Calu3 (cell line): Measurements from ENCODE around the gene SLC16A14. TPM values are rescaled to one million over a fixed set of nuclear protein-coding genes. Genes with fewer than 3 reads are reported as not detected.
"Not testable (repeated sequence)": the region's sequence is repeated elsewhere in the genome, so short reads cannot be mapped to it uniquely, and the experiment has no call there.

Experiments used
- Bru-seq: library from RNA; stranded (reverse); fragments of 400-500 nt; gene quantifications from one replicate; lab custom pipeline; 2021; lab: Mats Ljungman, UMichigan
- BruChase-seq, 2 experiments: library from RNA; stranded (reverse); fragments of 400-500 nt; gene quantifications; one replicate each; lab custom pipeline; 2021; lab: Mats Ljungman, UMichigan
- BruUV-seq: library from RNA; stranded (reverse); fragments of 400-500 nt; replicated peaks from 2 replicates; lab custom pipeline; 2021; lab: Mats Ljungman, UMichigan
- CTCF ChIA-PET: fragments of 300-600 bp; sonication (Branson Sonifier 250); formaldehyde crosslinking; loops from one replicate; lab custom pipeline; 2022; ENCODE audit warnings: antibody characterized with exemption; lab: Charles Lee
- DNase-seq: peaks from one replicate; pipeline ENCODE4 v3.0.0; 2022
- H3K27ac Mint-ChIP-seq: one replicate; pipeline ENCODE4 v1.8.0; 2022; ENCODE audit warnings: mixed read lengths; ENCODE audit not compliant: unreplicated experiment
- H3K27me3 Mint-ChIP-seq: one replicate; pipeline ENCODE4 v1.8.0; 2022; ENCODE audit warnings: mixed read lengths; ENCODE audit not compliant: unreplicated experiment
- H3K36me3 Mint-ChIP-seq: one replicate; pipeline ENCODE4 v1.8.0; 2022; ENCODE audit warnings: mild to moderate bottlenecking, moderate library complexity, mixed read lengths; ENCODE audit not compliant: insufficient read depth, unreplicated experiment
- H3K4me1 Mint-ChIP-seq: one replicate; pipeline ENCODE4 v1.8.0; 2022; ENCODE audit warnings: mild to moderate bottlenecking, low read depth, mixed read lengths; ENCODE audit not compliant: unreplicated experiment
- H3K4me3 Mint-ChIP-seq: one replicate; pipeline ENCODE4 v1.8.0; 2022; ENCODE audit warnings: mild to moderate bottlenecking, low read depth, moderate library complexity, mixed read lengths; ENCODE audit not compliant: unreplicated experiment
- H3K9me3 Mint-ChIP-seq: one replicate; pipeline ENCODE4 v1.8.0; 2022; ENCODE audit warnings: low read depth, mixed read lengths; ENCODE audit not compliant: unreplicated experiment
- intact Hi-C: fragments of 100-400 bp; cut with micrococcal nuclease; formaldehyde crosslinking; loops from one replicate; pipeline ENCODE4 v1.10.0; 2022; ENCODE audit not compliant: unreplicated experiment
- long read RNA-seq: library from polyadenylated mRNA; stranded (forward); transcript quantifications from one replicate; pipeline ENCODE4 v2.0.0, GENCODE V29; 2022
- total RNA-seq: library from RNA; stranded (reverse); gene quantifications from 2 replicates; pipeline ENCODE4 v1.2.3, GENCODE V29; 2022
- TF ChIP-seq, protein P1 (sequence below): fragments of 200-600 bp; IDR thresholded peaks from one replicate; pipeline ENCODE4 v1.8.0; 2022; ENCODE audit warnings: antibody characterized with exemption; ENCODE audit not compliant: unreplicated experiment

SLC16A14 gene, protein sequence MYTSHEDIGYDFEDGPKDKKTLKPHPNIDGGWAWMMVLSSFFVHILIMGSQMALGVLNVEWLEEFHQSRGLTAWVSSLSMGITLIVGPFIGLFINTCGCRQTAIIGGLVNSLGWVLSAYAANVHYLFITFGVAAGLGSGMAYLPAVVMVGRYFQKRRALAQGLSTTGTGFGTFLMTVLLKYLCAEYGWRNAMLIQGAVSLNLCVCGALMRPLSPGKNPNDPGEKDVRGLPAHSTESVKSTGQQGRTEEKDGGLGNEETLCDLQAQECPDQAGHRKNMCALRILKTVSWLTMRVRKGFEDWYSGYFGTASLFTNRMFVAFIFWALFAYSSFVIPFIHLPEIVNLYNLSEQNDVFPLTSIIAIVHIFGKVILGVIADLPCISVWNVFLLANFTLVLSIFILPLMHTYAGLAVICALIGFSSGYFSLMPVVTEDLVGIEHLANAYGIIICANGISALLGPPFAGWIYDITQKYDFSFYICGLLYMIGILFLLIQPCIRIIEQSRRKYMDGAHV
- total RNA-seq (3.7 and 5.5 TPM in 2 replicates), Bru-seq, nascent RNA (percentile 44 among the genes with signal in this experiment), BruChase-seq, experiment 1, labeled RNA remaining after a 6-hour chase (percentile 40 among the genes with signal in this experiment), BruChase-seq, experiment 2, labeled RNA remaining after a 2-hour chase (percentile 47 among the genes with signal in this experiment)
- long read RNA-seq, full-length matches to known transcripts: 3 of 4 reads
- long read RNA-seq, partial matches to known transcripts: 0 of 4 reads
- long read RNA-seq, other reads (novel, unspliced or antisense): 1 of 4 reads

DNA sequence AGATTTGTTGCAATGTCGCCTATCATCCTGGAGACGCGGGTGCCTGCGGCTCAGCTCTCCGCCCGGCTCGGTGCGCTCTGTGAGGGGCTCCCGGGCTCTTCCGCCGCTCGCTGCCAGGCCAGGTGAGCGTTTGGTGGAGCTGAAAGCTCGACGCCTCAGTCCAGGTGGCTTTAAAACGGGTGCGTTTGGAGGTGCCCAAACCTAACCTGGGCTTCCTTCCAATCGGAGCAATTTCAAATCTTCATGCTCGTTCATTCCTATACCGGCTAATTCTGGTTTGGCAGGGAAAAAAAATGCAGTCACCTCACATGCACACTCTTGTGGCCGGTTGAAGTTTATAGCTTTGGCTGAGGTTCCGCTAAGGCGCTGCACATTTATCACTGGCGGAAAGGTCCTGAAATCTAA lies at the start of gene SLC16A14:
Gene SLC16A14, minus strand, starts transcription at position 274 of the 405 bp plus-strand sequence. CDS start 9,572 bp downstream, outside the sequence.
- CTCF ChIA-PET: interaction anchor here (1.0 to 3.0 kb wide), 7 partner anchors 9 to 92 kb away, joined by 3 to 33 read pairs (median 5); no protein-coding TSS in a partner anchor
- H3K27me3 Mint-ChIP-seq: no peaks in the 10 kb centered on the region
- no TSS peak for BruUV-seq
- H3K9me3 Mint-ChIP-seq: peaks cover 2% of the 10 kb centered on the region
- H3K4me3 Mint-ChIP-seq: peak within 1 kb of the TSS; percentile 71
- peaks cover 17% of the 10 kb centered on the region for H3K4me1 Mint-ChIP-seq
- H3K27ac Mint-ChIP-seq: peak within 1 kb of the TSS; percentile 26
- intact Hi-C loops: loop anchor here (10.0 kb wide), 1 partner anchor 346 kb away; the partner anchor contains the start of gene SP100
- peak; percentile 52 for DNase-seq
- H3K36me3 Mint-ChIP-seq: peaks cover 22% of the 10 kb centered on the region
- TF ChIP-seq, protein P1, sequence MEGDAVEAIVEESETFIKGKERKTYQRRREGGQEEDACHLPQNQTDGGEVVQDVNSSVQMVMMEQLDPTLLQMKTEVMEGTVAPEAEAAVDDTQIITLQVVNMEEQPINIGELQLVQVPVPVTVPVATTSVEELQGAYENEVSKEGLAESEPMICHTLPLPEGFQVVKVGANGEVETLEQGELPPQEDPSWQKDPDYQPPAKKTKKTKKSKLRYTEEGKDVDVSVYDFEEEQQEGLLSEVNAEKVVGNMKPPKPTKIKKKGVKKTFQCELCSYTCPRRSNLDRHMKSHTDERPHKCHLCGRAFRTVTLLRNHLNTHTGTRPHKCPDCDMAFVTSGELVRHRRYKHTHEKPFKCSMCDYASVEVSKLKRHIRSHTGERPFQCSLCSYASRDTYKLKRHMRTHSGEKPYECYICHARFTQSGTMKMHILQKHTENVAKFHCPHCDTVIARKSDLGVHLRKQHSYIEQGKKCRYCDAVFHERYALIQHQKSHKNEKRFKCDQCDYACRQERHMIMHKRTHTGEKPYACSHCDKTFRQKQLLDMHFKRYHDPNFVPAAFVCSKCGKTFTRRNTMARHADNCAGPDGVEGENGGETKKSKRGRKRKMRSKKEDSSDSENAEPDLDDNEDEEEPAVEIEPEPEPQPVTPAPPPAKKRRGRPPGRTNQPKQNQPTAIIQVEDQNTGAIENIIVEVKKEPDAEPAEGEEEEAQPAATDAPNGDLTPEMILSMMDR: no peak

DNA sequence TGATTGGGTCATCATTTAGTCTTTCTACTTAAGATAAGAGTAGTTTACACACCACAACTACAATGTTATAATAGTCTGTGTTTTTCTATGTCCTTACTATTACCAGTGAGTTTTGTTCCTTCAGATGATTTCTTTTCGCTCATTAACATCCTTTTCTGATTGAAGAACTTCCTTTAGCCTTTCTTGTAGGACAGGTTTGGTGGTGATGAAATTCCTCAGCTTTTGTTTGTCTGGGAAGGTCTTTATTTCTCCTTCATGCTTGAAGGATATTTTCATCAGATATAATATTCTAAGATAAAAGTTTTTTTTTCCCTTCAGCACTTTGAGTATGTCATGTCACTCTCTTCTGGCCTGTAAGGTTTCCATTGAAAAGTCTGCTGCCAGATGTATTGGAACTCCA lies 38.0 kb upstream of the SLC16A14 start:
- no peaks in the 10 kb centered on the region for H3K27me3 Mint-ChIP-seq
- intact Hi-C loops: no loop called here
- CTCF ChIA-PET: no interaction called here
- H3K9me3 Mint-ChIP-seq: no peaks in the 10 kb centered on the region
- no TSS peak for BruUV-seq
- DNase-seq: no peak
- peak overlapping the region; percentile 33 for H3K27ac Mint-ChIP-seq
- H3K4me3 Mint-ChIP-seq: no peak overlapping the region
- H3K4me1 Mint-ChIP-seq: peaks cover 12% of the 10 kb centered on the region
- H3K36me3 Mint-ChIP-seq: no peaks in the 10 kb centered on the region
- TF ChIP-seq, protein P1: no peak

DNA sequence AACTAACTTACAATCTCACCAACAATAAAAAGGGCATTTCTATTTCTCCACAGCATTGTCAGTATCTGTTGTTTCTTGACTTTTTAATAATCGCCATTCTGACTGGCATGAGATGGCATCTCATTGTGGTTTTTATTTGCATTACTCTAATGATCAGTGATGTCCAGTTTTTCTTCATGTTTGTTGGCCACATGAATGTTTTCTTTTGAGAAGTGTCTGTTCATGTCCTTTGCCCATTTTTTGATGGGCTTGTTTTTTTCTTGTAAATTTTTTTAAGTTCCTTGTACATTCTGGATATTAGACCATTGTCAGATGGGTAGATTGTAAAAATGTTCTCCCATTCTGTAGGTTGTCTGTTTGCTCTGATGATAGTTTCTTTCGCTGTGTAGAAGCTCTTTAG lies 33.2 kb upstream of the SLC16A14 start:
- H3K4me1 Mint-ChIP-seq, H3K27me3 Mint-ChIP-seq, BruUV-seq, DNase-seq, H3K36me3 Mint-ChIP-seq, H3K9me3 Mint-ChIP-seq, H3K27ac Mint-ChIP-seq, H3K4me3 Mint-ChIP-seq, CTCF ChIA-PET, intact Hi-C loops: not testable (repeated sequence)

DNA sequence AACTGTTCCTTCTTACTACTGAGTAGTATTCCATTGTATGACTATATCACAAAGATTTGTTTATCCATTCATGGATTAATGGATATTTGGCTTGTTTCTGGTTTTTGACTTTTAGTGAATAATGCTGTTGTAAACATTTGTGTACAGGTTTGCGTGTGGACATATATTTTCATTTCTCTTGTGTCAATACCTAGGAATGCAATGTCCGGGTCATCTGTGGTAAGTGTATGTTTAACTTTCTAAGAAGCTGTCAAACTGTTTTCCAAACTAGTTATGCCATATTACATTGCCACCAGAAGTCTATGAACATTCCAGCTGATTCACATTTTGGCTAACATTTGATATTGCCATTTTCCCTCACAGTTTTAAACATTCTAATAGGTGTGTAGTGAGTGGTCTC lies 29.1 kb upstream of the SLC16A14 start:
- BruUV-seq: no TSS peak
- H3K36me3 Mint-ChIP-seq: no peaks in the 10 kb centered on the region
- CTCF ChIA-PET: no interaction called here
- no peak for DNase-seq
- intact Hi-C loops: no loop called here
- H3K27me3 Mint-ChIP-seq: no peaks in the 10 kb centered on the region
- TF ChIP-seq, protein P1: no peak
- peaks cover 7% of the 10 kb centered on the region for H3K9me3 Mint-ChIP-seq
- H3K4me1 Mint-ChIP-seq: no peaks in the 10 kb centered on the region
- H3K27ac Mint-ChIP-seq: no peak overlapping the region
- H3K4me3 Mint-ChIP-seq: no peak overlapping the region
